ENCODE measurements around the gene SCLY.

Gene SCLY

GRCh38 chr2:238069877-238070276 is 9.1 kb downstream of the SCLY start:
- no peak for DNase-seq (ENCODE audit: low spot score)

- no peak for DNase-seq (ENCODE audit: low spot score)
These were observed 14.6 kb downstream of the SCLY start for GRCh38 chr2:238075397-238075796.

- no peak for DNase-seq (ENCODE audit: low spot score)
These were observed 16.5 kb downstream of the SCLY start for GRCh38 chr2:238077292-238077691.

- no peak for DNase-seq (ENCODE audit: low spot score)
These were observed 19.1 kb downstream of the SCLY start for GRCh38 chr2:238079874-238080327.

- no peak for DNase-seq (ENCODE audit: low spot score)
These were observed 19.7 kb downstream of the SCLY start for GRCh38 chr2:238080518-238080917.

- DNase-seq (ENCODE audit: low spot score), result no peak
These were observed 20.3 kb downstream of the SCLY start for GRCh38 chr2:238081150-238081549.

- no peak for DNase-seq (ENCODE audit: low spot score)
These were observed 20.8 kb downstream of the SCLY start for GRCh38 chr2:238081561-238081960.

- DNase-seq (ENCODE audit: low spot score), result no peak
These were observed 21.4 kb downstream of the SCLY start for GRCh38 chr2:238082151-238082550.

GRCh38 chr2:238082827-238083226 is 22.0 kb downstream of the SCLY start:
- no peak for DNase-seq (ENCODE audit: low spot score)

GRCh38 chr2:238083919-238084318 is 23.1 kb downstream of the SCLY start:
- no peak for DNase-seq (ENCODE audit: low spot score)

- no peak for DNase-seq (ENCODE audit: low spot score)
These were observed 24.0 kb downstream of the SCLY start for GRCh38 chr2:238084761-238085160.

GRCh38 chr2:238085899-238086298 is 25.1 kb downstream of the SCLY start:
- DNase-seq (ENCODE audit: low spot score), result no peak

- DNase-seq (ENCODE audit: low spot score), result no peak
These were observed 26.4 kb downstream of the SCLY start for GRCh38 chr2:238087211-238087610.

GRCh38 chr2:238090887-238091286 is 30.1 kb downstream of the SCLY start:
- no peak for DNase-seq (ENCODE audit: low spot score)

GRCh38 chr2:238091436-238092060 is 30.7 kb downstream of the SCLY start:
- no peak for DNase-seq (ENCODE audit: low spot score)

GRCh38 chr2:238092486-238093035 is 31.8 kb downstream of the SCLY start:
- no peak for DNase-seq (ENCODE audit: low spot score)

GRCh38 chr2:238093181-238094140 is 32.7 kb downstream of the SCLY start:
- DNase-seq (ENCODE audit: low spot score), result no peak

- no peak for DNase-seq (ENCODE audit: low spot score)
These were observed 33.7 kb downstream of the SCLY start for GRCh38 chr2:238094438-238095022.

- DNase-seq (ENCODE audit: low spot score), result no peak
These were observed 34.3 kb downstream of the SCLY start for GRCh38 chr2:238095143-238095542.

- DNase-seq (ENCODE audit: low spot score), result no peak
These were observed 35.7 kb downstream of the SCLY start for GRCh38 chr2:238096311-238097011.

- DNase-seq (ENCODE audit: low spot score), result no peak
These were observed 36.6 kb downstream of the SCLY start for GRCh38 chr2:238097201-238097987.
